BLaER1 (cell line): Measurements from ENCODE around the gene RTEL1.

Experiments used
- H3K27ac ChIP-seq: shearing (Covaris generic); formaldehyde crosslinking; 2 replicates; pipeline ENCODE4 v1.8.1; 2022
- H3K27me3 ChIP-seq: shearing (Covaris generic); formaldehyde crosslinking; 2 replicates; pipeline ENCODE4 v1.8.1; 2022
- H3K36me3 ChIP-seq: shearing (Covaris generic); formaldehyde crosslinking; 2 replicates; pipeline ENCODE4 v1.8.1; 2022
- H3K4me1 ChIP-seq: shearing (Covaris generic); formaldehyde crosslinking; 2 replicates; pipeline ENCODE4 v1.8.1; 2022
- H3K4me2 ChIP-seq: shearing (Covaris generic); formaldehyde crosslinking; 2 replicates; pipeline ENCODE4 v1.8.1; 2022
- H3K4me3 ChIP-seq: shearing (Covaris generic); formaldehyde crosslinking; 2 replicates; pipeline ENCODE4 v1.8.1; 2022
- H3K9ac ChIP-seq: shearing (Covaris generic); formaldehyde crosslinking; 2 replicates; pipeline ENCODE4 v1.8.1; 2022
- H3K9me3 ChIP-seq: shearing (Covaris generic); formaldehyde crosslinking; 2 replicates; pipeline ENCODE4 v1.8.1; 2022
- H4K20me1 ChIP-seq: shearing (Covaris generic); formaldehyde crosslinking; 2 replicates; pipeline ENCODE4 v1.8.1; 2022
- Cebpa-rat ChIP-seq: shearing (Covaris generic); IDR thresholded peaks from 2 replicates; pipeline ENCODE4 v1.8.1; 2022

RTEL1 gene

DNA sequence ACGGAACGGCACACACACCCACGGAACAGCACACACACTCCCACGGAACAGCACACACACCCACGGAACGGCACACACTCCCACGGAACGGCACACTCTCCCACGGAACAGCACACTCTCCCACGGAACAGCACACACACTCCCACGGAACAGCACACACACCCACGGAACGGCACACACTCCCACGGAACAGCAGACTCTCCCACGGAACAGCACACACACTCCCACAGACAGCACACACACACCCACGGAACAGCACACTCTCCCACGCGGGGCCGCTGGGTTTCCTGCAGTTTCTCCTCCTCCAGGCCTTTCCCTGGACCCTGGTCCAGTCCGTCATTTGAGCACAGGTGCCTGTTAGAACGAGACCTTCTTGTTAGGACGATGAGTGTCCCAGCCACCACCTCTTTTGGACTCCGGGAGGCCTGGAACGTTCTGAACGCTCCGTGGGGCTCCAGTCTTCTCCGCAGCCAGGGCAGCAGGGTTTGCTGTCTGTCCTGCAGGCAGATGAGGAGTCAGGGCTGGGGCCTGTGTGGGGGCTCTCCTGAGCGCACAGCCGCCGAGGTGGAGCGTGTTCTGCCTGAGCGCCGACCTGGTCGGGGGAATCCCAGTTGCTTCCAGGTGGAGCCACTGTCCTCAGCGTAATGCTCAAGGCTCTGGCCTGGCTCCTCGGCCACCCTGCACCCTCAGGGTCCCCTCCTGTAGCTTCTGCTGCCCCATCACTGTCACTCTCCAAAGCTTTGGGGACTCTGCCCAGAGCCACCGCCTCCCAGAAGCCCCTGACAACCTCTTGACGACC is 20.8 kb downstream of the RTEL1 start:
- no peaks in the 10 kb centered on the region for H3K9me3 ChIP-seq
- H4K20me1 ChIP-seq, result no peaks in the 10 kb centered on the region; the same call in 1 of the 2 replicates
- peaks cover 96% of the 10 kb centered on the region for H3K36me3 ChIP-seq
- H3K4me3 ChIP-seq, result no peak overlapping the region
- no peak for TF ChIP-seq Cebpa-rat
- no peak overlapping the region for H3K9ac ChIP-seq
- H3K4me2 ChIP-seq, result no peak overlapping the region
- no peaks in the 10 kb centered on the region for H3K27me3 ChIP-seq
- H3K4me1 ChIP-seq, result no peaks in the 10 kb centered on the region
- H3K27ac ChIP-seq, result no peak overlapping the region

DNA sequence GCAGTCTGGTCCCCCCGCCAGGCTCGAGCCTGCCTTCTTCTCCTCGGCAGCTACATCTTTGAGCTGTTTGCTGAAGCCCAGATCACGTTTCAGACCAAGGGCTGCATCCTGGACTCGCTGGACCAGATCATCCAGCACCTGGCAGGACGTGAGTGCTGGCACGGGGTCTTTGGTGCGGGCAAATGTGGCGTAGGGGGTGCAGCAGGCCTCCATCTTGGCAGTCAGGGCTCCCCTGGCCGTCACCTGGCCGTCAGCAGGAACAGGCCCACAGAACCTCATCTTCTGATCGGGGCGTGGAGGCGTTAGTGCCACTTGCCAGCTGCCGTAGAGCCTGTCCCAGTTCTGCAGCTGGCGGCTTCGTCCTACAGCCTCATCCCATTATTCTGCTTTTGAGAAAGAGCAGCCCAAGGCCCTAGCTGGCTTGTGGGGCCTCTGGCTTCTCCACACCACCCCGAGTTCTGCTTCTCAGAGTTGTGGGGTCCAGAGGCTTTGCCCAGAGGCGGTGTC is 21.7 kb downstream of the RTEL1 start:
- no peaks in the 10 kb centered on the region for H3K27me3 ChIP-seq
- H3K4me2 ChIP-seq, result no peak overlapping the region
- H3K4me1 ChIP-seq, result no peaks in the 10 kb centered on the region
- no peak overlapping the region for H3K4me3 ChIP-seq
- H3K9me3 ChIP-seq, result no peaks in the 10 kb centered on the region
- no peak overlapping the region for H3K9ac ChIP-seq
- peaks cover 86% of the 10 kb centered on the region for H3K36me3 ChIP-seq
- no peaks in the 10 kb centered on the region; the same call in 1 of the 2 replicates for H4K20me1 ChIP-seq
- no peak for TF ChIP-seq Cebpa-rat
- no peak overlapping the region for H3K27ac ChIP-seq

DNA sequence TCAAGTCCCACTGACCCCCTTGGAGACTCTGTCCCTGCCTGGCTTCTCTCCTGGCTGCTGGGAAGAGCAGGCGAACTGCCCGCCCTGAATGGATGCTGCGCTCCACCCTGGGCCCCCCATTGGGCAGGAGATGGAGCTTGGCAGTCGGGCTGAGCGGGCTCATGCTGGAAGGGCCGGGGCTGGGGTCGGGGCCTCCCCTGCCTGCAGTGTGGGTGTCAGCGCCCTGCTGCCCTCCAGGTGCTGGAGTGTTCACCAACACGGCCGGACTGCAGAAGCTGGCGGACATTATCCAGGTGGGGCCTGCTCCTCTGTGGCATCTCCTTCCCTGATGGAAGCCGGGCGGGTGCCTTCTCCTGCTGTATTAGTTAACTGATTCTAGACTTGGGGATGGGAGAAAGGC is 22.3 kb downstream of the RTEL1 start:
- no peak overlapping the region for H3K4me3 ChIP-seq
- H4K20me1 ChIP-seq, result no peaks in the 10 kb centered on the region; the same call in 1 of the 2 replicates
- no peak overlapping the region for H3K4me2 ChIP-seq
- peaks cover 80% of the 10 kb centered on the region for H3K36me3 ChIP-seq
- H3K27ac ChIP-seq, result no peak overlapping the region
- H3K9ac ChIP-seq, result no peak overlapping the region
- TF ChIP-seq Cebpa-rat, result no peak
- no peaks in the 10 kb centered on the region for H3K27me3 ChIP-seq
- no peaks in the 10 kb centered on the region for H3K4me1 ChIP-seq
- H3K9me3 ChIP-seq, result no peaks in the 10 kb centered on the region

DNA sequence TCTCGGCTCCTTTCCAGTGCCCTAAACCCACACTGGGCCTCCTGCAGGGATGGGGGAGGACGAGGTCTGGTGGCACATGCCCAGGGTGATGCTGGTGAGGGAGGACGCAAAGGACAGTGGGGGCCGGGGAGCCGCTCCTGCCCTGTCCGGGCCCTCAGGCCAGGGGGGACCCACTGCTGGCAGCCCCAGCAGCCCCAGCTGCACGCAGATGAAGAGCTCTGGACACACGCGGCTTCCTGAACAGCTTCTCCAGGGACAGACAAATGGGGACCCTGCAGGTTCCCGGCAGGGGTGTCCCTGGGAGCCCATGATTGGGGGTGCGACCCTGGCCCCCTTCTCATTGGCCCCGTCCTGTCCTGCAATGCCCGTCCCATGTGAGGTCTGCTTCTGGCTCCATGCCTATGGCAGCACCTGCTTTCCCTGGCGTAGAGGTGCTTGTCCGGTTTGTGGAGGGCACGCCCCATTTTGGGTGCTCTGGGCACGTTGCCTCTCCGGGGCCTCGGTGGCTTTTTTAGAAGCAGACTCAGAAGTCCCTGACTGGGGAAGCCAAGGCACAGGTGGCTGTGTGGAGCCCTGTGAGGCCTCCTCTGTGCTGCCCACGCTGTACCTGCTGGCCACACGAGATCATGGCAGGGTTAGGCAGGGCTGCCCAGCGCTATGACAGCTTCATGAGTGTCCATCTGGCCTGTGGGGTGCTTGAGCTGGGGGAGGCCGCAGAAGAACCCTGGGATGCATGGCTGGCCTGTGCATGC is 22.9 kb downstream of the RTEL1 start:
- H3K9ac ChIP-seq, result no peak overlapping the region
- no peak overlapping the region for H3K4me2 ChIP-seq
- no peaks in the 10 kb centered on the region; the same call in 1 of the 2 replicates for H4K20me1 ChIP-seq
- H3K4me1 ChIP-seq, result peaks cover 1% of the 10 kb centered on the region; the same call in 1 of the 2 replicates
- TF ChIP-seq Cebpa-rat, result no peak
- no peaks in the 10 kb centered on the region for H3K9me3 ChIP-seq
- H3K36me3 ChIP-seq, result peaks cover 74% of the 10 kb centered on the region
- H3K27ac ChIP-seq, result 0 out of 2 replicates have a peak overlapping the region, but pooled peaks have one; percentile 6
- H3K4me3 ChIP-seq, result no peak overlapping the region
- no peaks in the 10 kb centered on the region for H3K27me3 ChIP-seq

DNA sequence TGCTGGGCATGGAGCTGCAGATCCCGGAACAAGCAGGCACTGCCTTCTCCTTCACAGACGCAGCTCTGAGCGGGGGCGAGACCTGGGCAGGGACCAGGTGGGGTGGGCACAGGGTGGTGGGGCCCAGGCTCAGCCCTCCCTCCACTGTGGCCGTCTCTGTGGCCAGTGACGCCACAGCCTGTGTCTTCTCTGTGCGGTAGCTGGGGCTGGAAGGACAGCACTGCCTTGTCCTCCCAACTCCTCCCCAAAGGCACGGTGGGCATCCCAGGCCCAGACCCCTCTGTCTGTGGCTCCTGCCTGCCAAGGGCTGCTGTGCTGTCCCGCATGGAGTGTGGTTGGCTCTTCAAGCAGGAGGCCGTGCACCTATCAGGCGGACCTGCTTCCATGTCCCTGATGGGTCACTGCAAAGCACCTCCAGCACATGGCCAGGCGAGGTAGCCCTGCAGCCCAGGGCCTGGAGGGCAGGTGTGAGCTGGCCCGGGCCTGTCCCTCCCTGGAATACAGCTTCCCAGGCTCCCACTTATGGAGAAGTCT is 23.6 kb downstream of the RTEL1 start:
- no peaks in the 10 kb centered on the region for H3K9me3 ChIP-seq
- no peaks in the 10 kb centered on the region for H3K27me3 ChIP-seq
- peaks cover 69% of the 10 kb centered on the region for H3K36me3 ChIP-seq
- TF ChIP-seq Cebpa-rat, result no peak
- peaks cover 8% of the 10 kb centered on the region for H3K4me1 ChIP-seq
- no peak overlapping the region for H3K4me2 ChIP-seq
- H3K9ac ChIP-seq, result no peak overlapping the region
- H4K20me1 ChIP-seq, result no peaks in the 10 kb centered on the region; the same call in 1 of the 2 replicates
- H3K4me3 ChIP-seq, result no peak overlapping the region
- 0 out of 2 replicates have a peak overlapping the region, but pooled peaks have one; percentile 6 for H3K27ac ChIP-seq

DNA sequence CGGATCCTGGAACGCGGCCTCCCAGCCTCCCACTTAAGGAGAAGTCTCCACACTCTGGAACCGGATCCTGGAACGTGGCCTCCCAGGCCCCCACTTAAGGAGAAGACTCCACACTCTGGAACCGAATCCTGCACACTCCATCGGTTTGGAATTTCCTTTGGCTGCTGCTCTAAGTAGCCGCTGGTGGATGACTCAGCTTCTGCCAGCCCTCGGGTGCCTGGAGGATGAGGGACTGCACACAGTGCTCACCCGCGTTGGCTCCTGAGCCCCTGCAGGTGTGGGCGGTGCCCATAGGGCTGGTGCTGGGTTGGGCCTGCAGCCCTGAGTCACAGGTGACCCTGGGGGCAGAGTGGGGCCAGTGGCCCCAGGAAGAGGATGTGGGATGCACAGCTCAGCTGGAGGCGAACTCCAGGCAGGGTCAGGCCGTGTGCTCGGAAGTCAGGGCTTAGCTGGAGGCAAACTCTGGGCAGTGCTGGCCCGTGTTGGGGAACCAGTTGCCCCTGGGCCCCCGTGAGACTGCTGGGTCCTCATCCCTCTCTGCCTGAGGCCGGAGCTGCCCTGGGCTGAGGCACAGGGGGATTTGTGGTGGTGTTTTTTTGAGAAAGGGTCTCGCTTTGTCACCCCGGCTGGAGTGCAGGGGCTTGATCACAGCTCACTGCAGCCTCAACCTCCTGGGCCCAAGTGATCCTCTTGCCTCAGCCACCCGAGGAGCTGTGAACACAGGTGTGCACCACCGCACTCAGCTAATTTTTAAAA is 24.4 kb downstream of the RTEL1 start:
- no peak for TF ChIP-seq Cebpa-rat
- peaks cover 17% of the 10 kb centered on the region for H3K4me1 ChIP-seq
- H3K27ac ChIP-seq, result no peak overlapping the region
- no peaks in the 10 kb centered on the region for H3K9me3 ChIP-seq
- H3K27me3 ChIP-seq, result no peaks in the 10 kb centered on the region
- H3K36me3 ChIP-seq, result peaks cover 60% of the 10 kb centered on the region
- no peaks in the 10 kb centered on the region; the same call in 1 of the 2 replicates for H4K20me1 ChIP-seq
- no peak overlapping the region for H3K9ac ChIP-seq
- no peak overlapping the region for H3K4me2 ChIP-seq
- H3K4me3 ChIP-seq, result no peak overlapping the region

DNA sequence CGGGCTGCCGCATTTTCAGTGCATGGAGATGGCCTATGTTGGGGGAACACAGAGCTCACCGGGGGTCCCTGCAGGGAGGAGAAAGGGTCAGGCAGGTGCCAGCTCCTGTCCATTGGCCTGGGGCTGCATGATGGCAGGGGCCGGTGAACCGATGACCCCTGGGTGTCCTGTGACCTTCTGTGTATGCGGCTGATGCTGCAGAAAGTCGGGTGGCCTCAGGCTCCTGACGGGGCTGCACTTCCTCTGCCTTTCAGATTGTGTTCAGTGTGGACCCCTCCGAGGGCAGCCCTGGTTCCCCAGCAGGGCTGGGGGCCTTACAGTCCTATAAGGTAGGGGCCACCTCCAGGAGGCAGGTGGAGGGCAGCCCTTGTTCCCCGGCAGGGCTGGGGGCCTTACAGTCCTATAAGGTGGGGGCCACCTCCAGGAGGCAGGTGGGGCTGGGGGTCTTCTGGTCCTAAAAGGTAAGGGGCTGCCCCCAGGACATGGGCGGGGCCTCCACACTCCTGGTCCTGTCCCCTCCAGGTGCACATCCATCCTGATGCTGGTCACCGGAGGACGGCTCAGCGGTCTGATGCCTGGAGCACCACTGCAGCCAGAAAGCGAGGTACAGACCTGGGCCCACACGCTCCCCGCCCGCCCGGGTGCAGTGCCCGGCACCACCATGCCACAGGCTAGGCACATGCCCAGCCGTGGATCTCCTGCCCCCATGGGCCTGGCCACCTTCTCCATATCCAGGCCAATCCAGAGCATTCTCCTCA is 27.3 kb downstream of the RTEL1 start:
- H3K27me3 ChIP-seq, result no peaks in the 10 kb centered on the region
- H3K9ac ChIP-seq, result no peak overlapping the region
- no peak for TF ChIP-seq Cebpa-rat
- no peak overlapping the region for H3K4me3 ChIP-seq
- no peak overlapping the region for H3K4me2 ChIP-seq
- H3K27ac ChIP-seq, result no peak overlapping the region
- no peaks in the 10 kb centered on the region for H3K9me3 ChIP-seq
- H4K20me1 ChIP-seq, result no peaks in the 10 kb centered on the region
- peaks cover 31% of the 10 kb centered on the region for H3K36me3 ChIP-seq
- H3K4me1 ChIP-seq, result peaks cover 20% of the 10 kb centered on the region

DNA sequence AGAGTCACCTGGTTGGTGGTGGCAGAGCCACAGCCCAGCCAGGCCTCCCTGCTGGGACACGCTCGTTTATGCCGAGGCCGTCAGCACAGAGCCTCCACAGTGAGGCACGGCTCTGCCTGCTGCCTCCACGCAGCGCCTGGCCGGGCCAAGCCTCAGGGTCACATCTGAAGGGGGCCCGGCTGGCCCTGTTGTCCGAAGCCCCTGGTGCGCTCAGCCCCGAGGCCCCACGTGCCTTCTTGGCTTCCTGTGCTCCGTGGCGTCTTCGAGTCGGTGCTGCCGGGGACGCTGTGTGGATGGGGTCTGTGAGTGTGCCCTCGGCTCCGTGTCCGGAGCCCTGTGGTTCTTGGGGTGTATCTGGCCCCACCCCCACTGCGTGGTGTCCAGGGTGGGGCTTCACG is 28.0 kb downstream of the RTEL1 start:
- H3K9ac ChIP-seq, result no peak overlapping the region

More for the DNA sequence above, 28.0 kb downstream of the RTEL1 start:
- H3K4me1 ChIP-seq, result peaks cover 26% of the 10 kb centered on the region
- no peaks in the 10 kb centered on the region for H3K9me3 ChIP-seq
- H3K36me3 ChIP-seq, result peaks cover 24% of the 10 kb centered on the region
- H3K27ac ChIP-seq, result peak overlapping the region; percentile 51; the same call in 1 of the 2 replicates
- TF ChIP-seq Cebpa-rat, result no peak
- H3K4me3 ChIP-seq, result no peak overlapping the region
- no peak overlapping the region for H3K4me2 ChIP-seq
- peaks cover 5% of the 10 kb centered on the region; the same call in 1 of the 2 replicates for H4K20me1 ChIP-seq
- H3K27me3 ChIP-seq, result no peaks in the 10 kb centered on the region
